H54 (cell line): Measurements from ENCODE around the gene MED16.
A peak's percentile ranks its signal among the peaks of the same experiment; 100 is the strongest.

ENCODE experiments used
- DNase-seq: peaks from one replicate; pipeline ENCODE4 v3.0.0; 2011; ENCODE audit warnings: low spot score, mixed read lengths; ENCODE audit not compliant: insufficient read length
- FAIRE-seq: peaks from 3 replicates; lab custom pipeline; 2011; peaks lifted over from hg19 to GRCh38; lab: Jason Lieb, UNC
- POLR2A ChIP-seq: IDR thresholded peaks from 2 replicates; pipeline ENCODE4 v1.6.1; 2011; ENCODE audit warnings: low read depth, mild to moderate bottlenecking, low read length

The MED16 gene

GRCh38 chr19:892894-893689 is at the start of gene MED16, which contains the start of gene RNU6-9:
Gene MED16, minus strand, starts transcription at chr19:893187. Its CDS starts 2,056 bp downstream, at chr19:891131.
Gene RNU6-9, plus strand, starts transcription at chr19:893484.
- DNase-seq (peak; percentile 98), FAIRE-seq (no peak)
- TF ChIP-seq POLR2A, result peak; percentile 71

GRCh38 chr19:942133-942645 is 49.2 kb upstream of the MED16 start:
- no peak for TF ChIP-seq POLR2A
- FAIRE-seq, result no peak
- no peak for DNase-seq

GRCh38 chr19:941292-942132 is 48.5 kb upstream of the MED16 start:
- DNase-seq (no peak), FAIRE-seq (no peak)
- no peak for TF ChIP-seq POLR2A

- FAIRE-seq (no peak), DNase-seq (peak; percentile 87)
- TF ChIP-seq POLR2A, result no peak
These were observed 47.8 kb upstream of the MED16 start for GRCh38 chr19:940591-941291.

GRCh38 chr19:939922-940321 is 46.9 kb upstream of the MED16 start:
- no peak for FAIRE-seq
- no peak for TF ChIP-seq POLR2A
- DNase-seq, result no peak

GRCh38 chr19:939439-939838 is 46.5 kb upstream of the MED16 start:
- FAIRE-seq, result no peak
- DNase-seq, result no peak
- no peak for TF ChIP-seq POLR2A

GRCh38 chr19:938233-938923 is 45.4 kb upstream of the MED16 start:
- no peak for DNase-seq
- no peak for FAIRE-seq
- no peak for TF ChIP-seq POLR2A

- TF ChIP-seq POLR2A, result no peak
- DNase-seq (no peak), FAIRE-seq (no peak)
These were observed 44.3 kb upstream of the MED16 start for GRCh38 chr19:937259-937694.

- no peak for DNase-seq
- FAIRE-seq, result no peak
- no peak for TF ChIP-seq POLR2A
These were observed 43.2 kb upstream of the MED16 start for GRCh38 chr19:936175-936546.

GRCh38 chr19:934865-935479 is 42.0 kb upstream of the MED16 start:
- no peak for TF ChIP-seq POLR2A
- DNase-seq, result no peak
- FAIRE-seq, result no peak

- FAIRE-seq (no peak), DNase-seq (no peak)
- no peak for TF ChIP-seq POLR2A
These were observed 41.3 kb upstream of the MED16 start for GRCh38 chr19:934197-934840.

GRCh38 chr19:933553-933882 is 40.5 kb upstream of the MED16 start:
- no peak for TF ChIP-seq POLR2A
- no peak for FAIRE-seq
- no peak for DNase-seq
